HG03520 (cell line): ENCODE results near the gene FYB1.

Experiments used
- ATAC-seq: cut with Tn5 transposase; IDR thresholded peaks from one replicate; pipeline ENCODE4 v1.9.1; 2021; ENCODE audit warnings: mild to moderate bottlenecking, moderate library complexity; ENCODE audit not compliant: unreplicated experiment

The FYB1 gene

GRCh38 chr5:39164529-39165402 lies 54.6 kb downstream of the FYB1 start:
- ATAC-seq, result no peak

GRCh38 chr5:39164016-39164415 lies 55.3 kb downstream of the FYB1 start:
- ATAC-seq, result no peak

- ATAC-seq, result no peak
Measured at GRCh38 chr5:39161578-39161977, 57.8 kb downstream of the FYB1 start.

GRCh38 chr5:39160576-39161213 lies 58.7 kb downstream of the FYB1 start:
- no peak for ATAC-seq

GRCh38 chr5:39159811-39160490 lies 59.4 kb downstream of the FYB1 start:
- no peak for ATAC-seq

GRCh38 chr5:39158786-39159185 lies 60.6 kb downstream of the FYB1 start:
- ATAC-seq, result no peak

GRCh38 chr5:39158127-39158593 lies 61.2 kb downstream of the FYB1 start:
- no peak for ATAC-seq

- ATAC-seq, result no peak
Measured at GRCh38 chr5:39157701-39158100, 61.7 kb downstream of the FYB1 start.

GRCh38 chr5:39156082-39156481 lies 63.3 kb downstream of the FYB1 start:
- no peak for ATAC-seq

GRCh38 chr5:39151745-39152144 lies 67.6 kb downstream of the FYB1 start:
- no peak for ATAC-seq

- no peak for ATAC-seq
Measured at GRCh38 chr5:39149966-39150365, 69.4 kb downstream of the FYB1 start.

GRCh38 chr5:39148983-39149534 lies 70.3 kb downstream of the FYB1 start:
- ATAC-seq, result no peak

- ATAC-seq, result no peak
Measured at GRCh38 chr5:39146831-39147540, 72.4 kb downstream of the FYB1 start.

- ATAC-seq, result no peak
Measured at GRCh38 chr5:39143151-39143860, 76.1 kb downstream of the FYB1 start.

- no peak for ATAC-seq
Measured at GRCh38 chr5:39140558-39141168, 78.7 kb downstream of the FYB1 start.

- ATAC-seq, result no peak
Measured at GRCh38 chr5:39138892-39139291, 80.5 kb downstream of the FYB1 start.

GRCh38 chr5:39137819-39138451 lies 81.4 kb downstream of the FYB1 start:
- no peak for ATAC-seq

GRCh38 chr5:39137391-39137790 lies 82.0 kb downstream of the FYB1 start:
- ATAC-seq, result no peak

GRCh38 chr5:39132792-39133191 lies 86.6 kb downstream of the FYB1 start:
- ATAC-seq, result no peak
